Mammary epithelial cell (primary cell): ENCODE data around the gene CSGALNACT2.

ENCODE experiments used
- CTCF ChIP-seq, 2 donors: IDR thresholded peaks in 1 of 2; conservative IDR thresholded peaks in 1 of 2; 2 replicates each; pipeline ENCODE4 v1.5.1; 2011 to 2012; ENCODE audit warnings: inconsistent platforms in 2 of 2, low read length in 2 of 2, mild to moderate bottlenecking in 2 of 2, control low read depth in 1 of 2, low read depth in 1 of 2; ENCODE audit not compliant: insufficient read depth in 1 of 2; ENCODE audit errors: extremely low read depth in 1 of 2
- EZH2 ChIP-seq: IDR thresholded peaks from 2 replicates; pipeline ENCODE4 v1.6.1; 2012; ENCODE audit warnings: low read length, inconsistent platforms, borderline replicate concordance

- no peak for TF ChIP-seq CTCF (conservative IDR thresholded peaks at IDR 0.05 in 1 of 2, IDR thresholded peaks at IDR 0.05 in 1 of 2; ENCODE audit: extremely low read depth in 1 of 2, insufficient read depth in 1 of 2, low read depth in 1 of 2, low read length in 2 of 2)
- no peak for TF ChIP-seq EZH2
Observed at GRCh38 chr10:43210556-43210955, 72.3 kb downstream of the CSGALNACT2 start.
